ENCODE data around the gene CYS1. TPM values are rescaled to one million over a fixed set of nuclear protein-coding genes. Genes with fewer than 3 reads are reported as not detected.

CYS1 gene
- total and polyA plus RNA-seq, 2 of the 8 experiments (the other 6 are each of a cell fraction or from before 2014, with no cell fraction given) = 0.09 to 0.13 TPM

- TF ChIP-seq MAFK (IDR thresholded peaks at IDR 0.05; ENCODE audit: low read depth, low read length) (no peak), KDM4A (IDR thresholded peaks at IDR 0.05; ENCODE audit: low read depth, low read length, severe bottlenecking) (no peak), BACH1 (IDR thresholded peaks at IDR 0.05; ENCODE audit: low read length) (peak; percentile 84), RNF2 (IDR thresholded peaks at IDR 0.05; ENCODE audit: borderline replicate concordance, low read depth, low read length, missing control alignments, poor library complexity, severe bottlenecking) (no peak)
Observed at GRCh38 chr2:10097352-10098148, 17.3 kb upstream of the CYS1 start (continued).

Measured in H1 (cell line).